Subcutaneous preadipocyte (primary cell): ENCODE results near the gene DOK1. TPM values are rescaled to one million over a fixed set of nuclear protein-coding genes. Genes with fewer than 3 reads are reported as not detected.

ENCODE experiments used
- total RNA-seq: library from RNA; depleted of rRNA; stranded (reverse); fragments of >200 nt; gene quantifications from 2 replicates; pipeline ENCODE4 v1.2.3, GENCODE V29; 2012

The DOK1 gene
- 14.7 and 15.6 TPM in 2 replicates for total RNA-seq

GRCh38 chr2:74553892-74554819 is at the start of gene DOK1, which contains the start of gene LOXL3:
DOK1 (plus strand) TSS chr2:74554720; CDS start chr2:74554755, 35 bp downstream.
LOXL3 (minus strand) TSS chr2:74553942; CDS start chr2:74552634, 1,308 bp downstream.

GRCh38 chr2:74507145-74507925 is 47.2 kb upstream of the DOK1 start, which contains the start of gene PCGF1:
PCGF1 (minus strand) TSS chr2:74507695; CDS start chr2:74507668, 27 bp downstream.

GRCh38 chr2:74514368-74515270 is 39.9 kb upstream of the DOK1 start, which contains the start of gene TLX2:
TLX2 (plus strand) TSS chr2:74514450; CDS start chr2:74514807, 357 bp downstream.

GRCh38 chr2:74525717-74526648 is 28.5 kb upstream of the DOK1 start, which contains the start of gene DQX1:
DQX1 (minus strand) TSS chr2:74526231; CDS start chr2:74525729, 502 bp downstream.

GRCh38 chr2:74529357-74530238 is 24.9 kb upstream of the DOK1 start, which contains the start of the genes AUP1 and HTRA2:
AUP1 (minus strand) TSS chr2:74529706; CDS start chr2:74529629, 77 bp downstream.
HTRA2 (plus strand) TSS chr2:74529933; CDS start chr2:74530007, 74 bp downstream.

Other genes with a start within 250 kb of the DOK1 start
- gene SLC4A5, start 211.3 kb upstream of the DOK1 start, total RNA-seq, result under 0.01 and 1.5 TPM in 2 replicates
- gene DCTN1, start 174.4 kb upstream of the DOK1 start, total RNA-seq, result 108 and 112 TPM in 2 replicates
- 0.98 and 1.1 TPM in 2 replicates for gene C2orf81, start 133.1 kb upstream of the DOK1 start, total RNA-seq
- 71.7 and 76.4 TPM in 2 replicates for gene WDR54, start 133.0 kb upstream of the DOK1 start, total RNA-seq
- 9.6 and 11.0 TPM in 2 replicates for gene RTKN, start 112.8 kb upstream of the DOK1 start, total RNA-seq
- 11.4 and 11.5 TPM in 2 replicates for gene INO80B, start 99.6 kb upstream of the DOK1 start, total RNA-seq
- 22.0 and 25.6 TPM in 2 replicates for gene WBP1, start 96.3 kb upstream of the DOK1 start, total RNA-seq
- 31.2 and 48.1 TPM in 2 replicates for gene MOGS, start 89.3 kb upstream of the DOK1 start, total RNA-seq
- gene MRPL53, start 82.0 kb upstream of the DOK1 start, total RNA-seq, result 19.9 and 30.9 TPM in 2 replicates
- 22.4 and 34.0 TPM in 2 replicates for gene CCDC142, start 71.7 kb upstream of the DOK1 start, total RNA-seq
- 12.9 and 16.0 TPM in 2 replicates for gene TTC31, start 71.6 kb upstream of the DOK1 start, total RNA-seq
- gene LBX2, start 55.1 kb upstream of the DOK1 start, total RNA-seq, result 3.3 and 3.9 TPM in 2 replicates
- gene PCGF1, start 47.0 kb upstream of the DOK1 start, total RNA-seq, result 16.2 and 22.4 TPM in 2 replicates
- gene TLX2, start 40.3 kb upstream of the DOK1 start, total RNA-seq, result under 0.01 TPM in 1 of 2 replicates, not detected in the other
- gene DQX1, start 28.5 kb upstream of the DOK1 start, total RNA-seq, result not detected in 2 replicates
- 103 and 105 TPM in 2 replicates for gene AUP1, start 25.0 kb upstream of the DOK1 start, total RNA-seq
- gene HTRA2, start 24.8 kb upstream of the DOK1 start, total RNA-seq, result 48.5 and 52.8 TPM in 2 replicates
- 2.2 and 3.7 TPM in 2 replicates for gene LOXL3, start 778 bp upstream of the DOK1 start, total RNA-seq
- not detected in 2 replicates for gene M1AP, start 93.6 kb downstream of the DOK1 start, total RNA-seq
- gene SEMA4F, start 99.5 kb downstream of the DOK1 start, total RNA-seq, result 2.9 and 3.3 TPM in 2 replicates